K562 (cell line): Measurements from ENCODE around the gene MAD1L1. TPM values are rescaled to one million over a fixed set of nuclear protein-coding genes. Genes with fewer than 3 reads are reported as not detected.

Source experiments
- ZBTB12 ChIP-seq: fragments of 250-450 bp; sonication (Bioruptor Pico); IDR thresholded peaks from 2 replicates; pipeline ENCODE4 v1.4.0; 2020
- ZKSCAN8 ChIP-seq: fragments of 200-800 bp; sonication (Bioruptor generic); IDR thresholded peaks from 2 replicates; pipeline ENCODE4 v1.6.1; 2016; ENCODE audit warnings: missing genetic modification characterization, missing compliant biosample characterization
- ZNF318 ChIP-seq, 2 experiments: fragments of 450-650 bp; IDR thresholded peaks; 2 replicates each; pipeline ENCODE4 v1.6.1; 2016; ENCODE audit warnings: mild to moderate bottlenecking in 2 of 2, borderline replicate concordance in 1 of 2, low read depth in 1 of 2, moderate library complexity in 1 of 2
- ZNF609 ChIP-seq: sonication (generic); formaldehyde crosslinking; IDR thresholded peaks from 2 replicates; pipeline ENCODE4 v1.8.1; 2023; ENCODE audit warnings: missing genetic modification reagents, mild to moderate bottlenecking, borderline replicate concordance
- polyA plus RNA-seq, 8 experiments: library from polyadenylated mRNA; depleted of rRNA in 4 of 8; stranded (reverse) in 5 of 8; unstranded in 3 of 8; fragments of >200 nt; fragmentation: Nextera tagmentation in 2 of 8; fragmentation: Illumina TruSeq in 1 of 8; extraction: Ambion mirVana in 2 of 8; extraction: Trizol in 1 of 8; gene quantifications; 2 replicates each; pipeline versions ENCODE4 v1.2.1 to v1.2.3, GENCODE V29; 2011 to 2014; ENCODE audit warnings: inconsistent platforms in 1 of 8, missing spikeins in 1 of 8
- total RNA-seq, 7 experiments: library from RNA; depleted of rRNA in 6 of 7; stranded (reverse); fragments of >200 nt in 6 of 7; fragmentation: Illumina TruSeq in 2 of 7; extraction: Trizol in 2 of 7; gene quantifications; 2 replicates each; pipeline versions ENCODE4 v1.2.1 to v1.2.3, GENCODE V29; 2011 to 2021; ENCODE audit warnings: low replicate concordance in 1 of 7

Gene MAD1L1
- total and polyA plus RNA-seq, 9 of the 15 experiments (the other 6 are each of a cell fraction or from before 2014, with no cell fraction given) = 1.7 to 89.7 (median 18.0) TPM

- TF ChIP-seq ZNF609 (CRISPR knock-in tag) (no peak), ZBTB12 (CRISPR knock-in tag) (no peak), ZNF318 (IDR thresholded peaks at IDR 0.05; ENCODE audit: borderline replicate concordance in 1 of 2, low read depth in 1 of 2) (no peak), ZKSCAN8 (no peak)
These were observed 215.8 kb downstream of the MAD1L1 start (continued) for GRCh38 chr7:2016761-2017480.
